ENCODE results near the gene NPHP4.

The NPHP4 gene

DNA sequence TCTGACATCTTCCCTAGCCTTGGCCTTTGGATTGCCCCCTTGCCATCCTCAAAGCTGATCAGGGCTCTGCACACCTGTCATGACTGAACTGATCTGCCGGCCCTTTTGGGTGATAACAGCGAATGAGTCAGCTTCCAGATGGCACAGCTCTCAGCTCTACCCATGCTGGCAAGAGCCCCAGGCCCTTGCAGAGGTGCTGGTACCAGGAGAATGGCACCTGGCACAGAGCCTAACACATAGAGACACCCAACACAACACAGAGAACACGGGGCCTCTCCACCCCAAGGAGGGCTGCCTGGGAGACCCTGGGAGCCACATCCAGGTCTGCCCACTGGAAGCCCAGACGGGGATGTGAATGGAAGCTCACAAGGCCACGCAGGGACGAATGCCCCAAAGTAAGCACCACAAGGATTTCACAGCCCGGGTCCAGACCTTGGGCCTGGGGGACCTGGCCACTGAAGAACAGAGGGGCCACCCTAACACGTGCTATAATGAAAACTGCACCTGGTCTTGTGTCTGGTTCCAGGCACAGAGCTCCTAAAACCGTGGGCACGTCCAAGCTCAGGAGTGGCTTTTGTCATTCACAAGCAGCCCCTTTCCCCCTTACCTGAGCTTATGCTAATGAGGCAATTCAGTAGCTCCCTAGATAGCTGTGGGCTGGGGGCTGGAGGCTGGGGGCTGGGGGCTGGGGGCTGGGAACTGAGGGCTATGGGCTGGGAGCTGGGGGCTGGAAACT lies 160.5 kb downstream of the NPHP4 start:
- DNase-seq (ENCODE audit: low read depth) = no peak

DNA sequence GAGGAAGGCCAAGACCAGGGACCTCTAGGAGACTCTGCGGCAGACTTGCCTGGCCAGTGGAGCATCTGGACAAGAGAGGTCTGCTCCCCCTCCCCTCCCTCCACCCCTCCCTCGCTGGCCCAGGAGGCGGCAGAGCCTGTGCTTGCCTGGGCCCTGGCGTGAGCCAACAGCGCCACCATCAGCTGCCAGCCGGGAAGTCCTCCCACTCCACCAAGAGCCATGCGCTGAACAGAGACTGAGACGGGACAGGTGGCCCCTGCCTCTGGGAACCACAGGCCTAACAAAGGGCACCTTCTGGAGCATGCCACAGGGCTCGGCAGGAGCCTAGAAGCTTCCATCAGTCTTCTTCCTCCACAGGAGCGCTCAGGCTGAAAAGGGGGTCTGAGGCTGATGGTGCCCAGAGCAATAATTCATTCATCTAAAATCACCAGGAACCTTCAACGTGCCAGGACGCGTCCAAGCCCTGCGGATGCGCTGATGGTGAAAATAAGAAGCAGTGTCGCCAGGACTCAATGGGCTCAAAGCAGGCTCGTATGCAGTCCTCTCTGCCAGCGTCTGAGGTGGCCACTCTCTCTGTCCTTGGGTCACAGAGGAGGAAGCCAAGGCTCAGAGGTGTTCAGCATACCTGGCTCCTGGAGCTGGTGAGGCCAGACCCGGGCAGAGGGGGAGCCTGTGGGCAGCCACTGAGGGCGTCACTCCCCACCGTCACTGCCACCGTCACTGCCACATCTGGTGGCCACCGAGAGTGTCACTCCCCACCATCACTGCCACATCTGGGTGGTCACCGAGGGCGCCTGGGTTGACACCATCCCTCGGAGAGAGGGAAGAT lies 161.2 kb downstream of the NPHP4 start:
- DNase-seq (ENCODE audit: low read depth) = no peak

DNA sequence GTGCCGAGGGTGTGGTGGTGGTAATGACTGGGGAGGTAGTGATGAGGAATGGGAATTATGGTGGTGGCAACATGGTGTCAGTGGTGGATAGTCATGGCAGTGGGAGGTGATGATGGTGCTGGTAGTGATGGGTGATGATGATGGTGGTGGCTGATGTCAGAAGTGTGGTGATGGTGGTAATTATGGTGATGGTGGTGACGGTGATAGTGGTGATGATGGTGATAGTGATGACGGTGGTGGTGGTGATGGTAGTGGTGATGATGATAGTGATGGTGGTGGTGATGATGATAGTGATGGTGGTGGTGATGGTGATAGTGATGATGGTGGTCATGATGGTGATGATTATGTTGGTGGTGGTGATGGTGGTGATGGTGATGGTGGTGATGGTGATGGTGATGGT lies 162.8 kb downstream of the NPHP4 start:
- no peak for DNase-seq (ENCODE audit: low read depth)

DNA sequence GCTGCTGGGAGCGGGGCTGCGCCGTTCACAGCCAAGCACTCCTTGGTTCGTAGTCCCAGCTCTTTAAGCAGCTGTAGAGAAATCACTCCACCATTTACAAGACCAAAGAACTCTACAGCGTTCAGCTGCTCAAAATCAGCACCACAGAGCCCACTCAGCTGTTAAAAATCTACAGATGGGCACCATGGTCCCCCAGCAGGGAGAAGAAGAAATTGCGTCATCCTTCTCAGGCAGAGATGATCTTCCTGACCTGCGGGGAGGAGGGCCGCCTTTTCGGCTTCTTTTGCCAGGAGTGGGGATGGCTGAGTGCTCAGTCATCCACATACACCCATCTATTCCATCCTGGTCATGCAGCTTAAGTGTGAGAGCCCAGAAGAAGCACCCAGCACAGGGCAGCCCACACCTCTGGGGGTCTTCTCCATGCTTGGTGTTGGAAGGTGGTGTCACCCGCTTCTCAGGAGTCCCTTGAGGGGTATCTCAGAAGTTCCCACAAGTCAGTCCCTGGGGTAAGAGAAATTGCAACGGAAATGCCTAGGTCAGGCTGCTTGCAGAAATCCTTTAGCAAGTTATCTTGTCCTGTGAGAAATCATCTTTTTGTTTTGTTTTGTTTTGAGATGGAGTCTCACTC lies 163.8 kb downstream of the NPHP4 start:
- no peak for DNase-seq (ENCODE audit: low read depth)

DNA sequence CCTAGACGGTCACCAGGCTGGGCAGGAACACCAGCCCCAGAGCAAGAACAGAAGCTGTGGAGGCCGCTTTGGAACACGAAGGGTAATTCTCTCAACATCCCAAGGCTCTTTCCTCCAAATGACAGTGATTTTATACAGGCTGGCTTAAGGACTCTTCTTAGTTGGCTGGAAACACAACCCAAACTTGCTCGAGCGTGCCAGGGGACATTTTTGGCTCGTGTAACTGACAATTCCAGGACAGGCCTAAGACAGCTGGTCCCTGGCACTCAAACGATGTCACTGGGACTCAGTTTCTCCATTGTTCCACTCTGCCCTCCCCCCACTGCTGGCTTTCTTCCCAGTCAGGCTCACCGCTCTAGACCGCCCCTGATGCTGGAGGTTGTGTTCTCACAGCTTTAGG lies 164.7 kb downstream of the NPHP4 start:
- no peak for DNase-seq (ENCODE audit: low read depth)

DNA sequence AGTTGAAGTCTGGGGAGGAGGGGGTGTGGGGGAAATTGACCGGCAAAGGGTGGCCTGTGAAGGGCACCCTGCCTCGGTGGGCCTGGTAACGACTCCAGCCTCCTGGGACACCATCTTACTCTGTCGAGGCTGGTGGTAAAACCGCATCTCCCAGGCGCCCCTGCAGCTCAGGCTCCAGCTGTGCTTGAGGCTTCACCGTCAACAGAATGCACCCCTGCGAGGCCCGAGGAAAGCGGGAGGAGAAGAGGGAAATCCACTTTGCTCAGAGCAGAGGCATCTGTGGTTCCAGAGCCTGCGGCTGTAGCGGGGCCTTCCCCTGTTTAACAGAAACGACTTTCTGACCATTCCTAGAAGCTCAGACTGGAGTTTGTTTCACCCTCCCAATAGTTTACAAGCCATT lies 165.6 kb downstream of the NPHP4 start:
- DNase-seq (ENCODE audit: low read depth) = no peak

DNA sequence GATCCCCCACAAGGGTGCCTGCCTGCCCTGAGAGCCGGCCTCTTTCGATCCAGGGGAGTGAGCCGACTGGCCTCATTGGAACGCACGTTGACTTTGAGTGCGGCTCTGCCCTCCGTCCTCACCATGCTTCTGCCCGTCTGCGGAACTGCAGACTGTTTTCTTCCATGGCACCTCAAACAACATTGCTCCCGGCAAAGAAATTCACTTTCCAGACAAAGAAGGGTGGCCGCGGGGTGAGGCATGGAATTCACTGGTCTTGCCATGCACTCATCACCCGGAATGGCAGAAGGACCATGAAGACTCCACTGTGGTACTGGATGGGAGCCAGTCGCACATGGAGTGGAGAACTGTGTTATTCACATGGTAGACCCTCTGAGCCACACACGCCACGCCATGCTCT lies 169.5 kb downstream of the NPHP4 start:
- DNase-seq (ENCODE audit: low read depth) = no peak

DNA sequence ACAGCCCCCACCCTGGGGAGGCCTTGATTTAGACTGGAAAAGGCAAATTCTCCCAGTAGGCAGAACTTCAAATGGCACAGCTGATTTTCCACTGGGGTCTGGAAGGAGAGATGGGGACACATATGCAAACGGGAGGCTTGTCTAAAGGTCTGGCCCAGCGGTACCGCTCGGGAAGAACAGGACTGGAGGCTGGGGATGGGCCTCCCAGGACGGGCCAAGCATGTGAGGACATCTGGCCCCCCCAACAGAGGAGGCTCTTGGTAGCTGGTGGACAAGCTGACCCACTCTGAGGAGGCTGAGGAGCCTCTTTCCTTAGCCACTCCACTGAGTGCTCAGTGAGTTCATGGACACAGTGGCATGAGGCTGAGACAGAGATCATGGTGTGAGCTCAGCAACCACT lies 170.0 kb downstream of the NPHP4 start:
- DNase-seq (ENCODE audit: low read depth) = no peak

DNA sequence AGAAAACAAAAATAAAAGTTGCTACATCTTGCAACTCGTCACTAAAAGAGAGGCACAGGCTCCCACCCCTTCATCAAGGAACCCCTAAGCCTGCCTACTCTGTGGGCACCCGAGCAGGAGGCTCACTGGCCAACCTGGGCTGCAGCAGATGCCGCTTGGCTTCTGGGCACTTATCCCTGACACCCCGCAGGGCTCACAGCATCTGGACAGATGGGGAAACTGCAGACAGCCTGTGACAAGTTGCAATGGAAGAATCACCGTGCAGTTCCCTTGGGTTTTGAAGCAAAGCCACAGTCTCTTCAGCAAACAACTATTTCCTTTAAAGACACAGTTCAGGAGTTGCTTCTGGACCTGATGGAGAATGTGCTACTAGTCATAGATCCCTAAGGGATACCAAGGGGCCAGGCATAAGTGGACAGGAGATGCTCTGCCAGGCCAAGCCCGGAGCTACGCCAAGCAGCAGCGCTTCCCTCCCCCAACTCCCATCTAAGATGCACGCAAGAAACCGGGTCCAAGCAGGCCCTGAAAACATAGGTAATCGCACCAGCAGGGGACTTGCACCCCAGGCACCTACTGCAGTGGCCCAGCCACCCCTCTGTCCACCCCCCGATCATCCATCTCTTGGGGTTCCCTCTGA lies 170.6 kb downstream of the NPHP4 start:
- DNase-seq (ENCODE audit: low read depth) = no peak

DNA sequence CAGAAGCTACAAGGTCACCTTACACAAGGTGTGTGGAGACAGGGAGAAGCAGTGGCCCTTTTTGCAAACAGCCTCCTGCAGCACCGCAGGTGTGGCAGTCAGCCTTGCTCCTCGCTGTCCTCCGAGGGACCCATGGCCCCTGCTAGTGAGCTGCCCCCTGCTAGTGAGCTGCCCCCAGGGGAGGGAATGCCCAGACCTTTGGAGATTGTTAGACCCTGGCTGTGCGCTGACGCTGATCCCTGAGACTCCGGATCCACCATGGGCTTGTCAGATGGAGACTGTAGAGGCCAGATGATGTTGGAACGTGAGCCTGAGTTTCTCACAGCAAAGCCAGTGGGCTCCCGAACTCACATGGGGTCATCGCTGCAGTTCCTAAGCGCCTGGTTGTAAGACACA lies 172.2 kb downstream of the NPHP4 start:
- DNase-seq (ENCODE audit: low read depth) = no peak

DNA sequence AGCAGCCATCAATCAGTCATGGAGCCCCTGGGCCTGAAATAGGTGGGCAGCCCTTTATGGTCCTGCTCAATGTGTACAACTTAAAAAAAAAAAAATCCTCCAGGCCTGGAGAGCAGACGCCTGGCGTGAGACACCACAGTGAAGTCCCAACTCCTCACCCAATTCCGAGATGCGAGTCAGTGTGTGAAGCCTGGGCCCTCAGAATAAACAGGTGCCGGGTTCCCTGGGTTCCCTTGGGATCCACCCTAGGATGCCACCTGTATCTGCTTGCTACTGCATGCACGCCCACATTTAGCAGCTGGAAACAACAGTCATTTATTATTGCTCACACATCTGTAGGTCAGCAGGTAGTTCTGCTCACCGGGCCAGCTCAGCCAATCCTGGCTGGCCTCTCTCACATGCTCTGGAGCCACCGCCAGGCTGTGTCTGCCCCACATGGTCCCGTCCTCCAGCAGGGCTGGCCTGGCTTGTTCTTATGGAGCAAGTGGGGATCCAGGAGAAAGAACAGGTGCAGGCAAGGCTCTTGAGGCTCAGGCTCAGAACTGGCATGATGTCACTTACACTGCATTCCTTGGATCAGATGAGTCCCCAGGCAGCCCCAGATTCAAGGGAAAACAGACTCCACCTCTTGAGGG lies 172.7 kb downstream of the NPHP4 start:
- DNase-seq (ENCODE audit: low read depth) = no peak

DNA sequence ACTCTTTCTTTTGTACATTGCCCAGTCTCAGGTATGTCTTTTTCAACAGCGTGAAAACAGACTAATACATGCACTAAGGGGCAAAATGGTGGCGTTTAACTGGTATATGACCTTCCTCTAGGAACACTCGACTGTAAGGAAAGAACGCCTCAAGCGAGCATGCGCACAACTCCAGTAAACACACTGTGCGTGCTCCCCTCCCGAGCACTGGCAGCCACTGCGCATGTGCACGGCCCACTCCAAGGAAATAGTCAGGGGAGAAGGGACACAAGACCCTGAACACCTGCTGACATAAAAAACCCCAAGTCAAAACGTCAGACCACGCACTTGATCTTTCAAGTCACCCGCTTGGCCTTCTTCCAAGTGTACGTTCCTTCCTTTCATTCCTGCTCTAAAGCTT lies 173.5 kb downstream of the NPHP4 start:
- no peak for DNase-seq (ENCODE audit: low read depth)

DNA sequence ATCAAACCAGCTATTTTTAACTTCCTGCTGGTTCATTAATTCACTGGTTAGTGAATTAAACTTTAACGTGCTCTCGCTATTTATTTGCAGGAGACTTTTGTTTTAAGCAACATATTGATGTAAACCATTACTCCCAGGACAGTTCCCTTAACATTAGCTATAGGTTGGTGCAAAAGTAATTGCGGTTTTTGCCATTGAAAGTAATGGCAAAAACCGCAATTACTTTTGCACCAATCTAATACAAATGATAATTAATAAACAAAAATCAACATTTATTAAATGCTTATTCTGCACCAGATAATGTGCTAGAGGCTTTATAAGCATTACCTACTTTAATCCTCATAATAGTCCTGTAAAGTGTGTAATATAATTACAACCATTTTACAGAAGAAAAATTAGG lies 176.5 kb downstream of the NPHP4 start:
- no peak for DNase-seq (ENCODE audit: low read depth)

DNA sequence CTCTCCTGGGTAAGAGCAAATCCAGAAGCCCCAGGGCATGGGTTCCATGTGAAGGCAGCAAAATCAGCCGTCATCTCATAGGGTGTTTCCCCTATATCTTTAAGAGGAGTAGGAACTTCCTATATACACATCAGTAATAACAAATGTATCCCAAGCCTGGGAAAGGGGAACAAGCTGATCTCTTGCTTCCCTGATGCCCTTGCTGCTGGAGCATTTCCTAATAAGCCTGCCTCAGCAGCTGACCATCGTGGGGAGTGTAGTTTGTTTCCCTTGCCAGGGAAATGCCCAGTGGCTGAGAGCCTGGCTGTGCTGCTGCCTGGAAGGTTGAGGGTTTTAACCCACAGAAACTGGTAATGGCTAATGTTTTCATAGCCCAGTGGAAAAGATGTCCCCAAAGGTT lies 177.0 kb downstream of the NPHP4 start:
- DNase-seq (ENCODE audit: low read depth) = no peak

DNA sequence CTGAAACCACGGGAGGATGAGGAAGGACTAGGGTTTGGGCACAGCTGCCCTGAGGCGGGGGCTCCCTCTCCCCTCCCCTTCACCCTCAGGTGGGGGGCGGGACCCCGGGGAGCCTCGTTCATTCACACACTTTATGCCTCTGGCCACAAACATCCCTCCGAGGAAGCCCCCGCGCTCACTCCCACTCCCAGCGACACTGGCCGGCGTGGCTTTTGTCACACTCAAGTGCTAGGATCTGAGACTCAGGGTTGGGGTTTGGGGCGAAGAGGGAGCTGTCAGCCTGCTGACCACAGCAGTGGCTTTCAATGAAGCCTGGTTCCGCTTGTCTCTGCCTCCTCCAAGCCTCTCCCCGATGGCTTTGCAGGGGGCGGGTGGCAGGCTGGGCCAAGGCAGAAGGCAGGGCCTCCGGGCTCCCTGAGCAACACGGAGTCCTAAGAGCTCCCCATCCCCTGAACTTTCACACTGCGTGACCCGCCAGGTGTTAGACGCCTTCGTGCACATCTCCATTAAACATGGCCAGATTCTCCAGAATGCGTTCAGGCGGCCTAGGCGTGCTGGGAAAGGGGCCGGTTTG lies 178.1 kb downstream of the NPHP4 start:
- no peak for DNase-seq (ENCODE audit: low read depth)

DNA sequence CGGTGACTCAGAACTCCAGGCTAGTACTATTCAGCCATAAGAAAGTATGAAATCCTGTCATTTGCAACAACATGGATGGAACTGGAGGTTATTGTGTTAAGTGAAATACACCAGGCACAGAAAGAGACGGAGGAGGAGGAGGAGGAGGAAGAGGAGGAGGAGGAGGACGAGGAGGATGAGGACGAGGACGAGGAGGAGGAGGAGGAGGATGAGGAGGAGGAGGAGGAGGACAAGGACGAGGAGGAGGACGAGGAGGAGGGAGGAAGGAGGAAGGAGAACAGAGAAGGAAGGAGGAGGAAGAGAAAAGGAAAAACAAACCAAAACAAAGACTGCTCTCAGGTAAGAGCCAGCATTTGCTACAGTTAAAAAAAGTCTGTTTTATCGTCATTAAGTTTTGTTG lies 178.7 kb downstream of the NPHP4 start:
- no peak for DNase-seq (ENCODE audit: low read depth)
